ENCODE data around the gene PYGB.

Gene PYGB

GRCh38 chr20:25288291-25289181 is 40.7 kb downstream of the PYGB start:
- H3K4me3 ChIP-seq (ENCODE audit: low read depth, low read length): no peak overlapping the region
- no peak for TF ChIP-seq CTCF (IDR thresholded peaks at IDR 0.05; ENCODE audit: borderline replicate concordance, insufficient read depth, low read depth, low read length)

GRCh38 chr20:25289886-25290597 is 42.2 kb downstream of the PYGB start:
- no peak for TF ChIP-seq CTCF (IDR thresholded peaks at IDR 0.05; ENCODE audit: borderline replicate concordance, insufficient read depth, low read depth, low read length)
- H3K4me3 ChIP-seq (ENCODE audit: low read depth, low read length): no peak overlapping the region

GRCh38 chr20:25290646-25291431 is 43.0 kb downstream of the PYGB start:
- TF ChIP-seq CTCF (IDR thresholded peaks at IDR 0.05; ENCODE audit: borderline replicate concordance, insufficient read depth, low read depth, low read length): no peak

GRCh38 chr20:25291432-25292133 is 43.7 kb downstream of the PYGB start:
- H3K4me3 ChIP-seq (ENCODE audit: low read depth, low read length): no peak overlapping the region
- no peak for TF ChIP-seq CTCF (IDR thresholded peaks at IDR 0.05; ENCODE audit: borderline replicate concordance, insufficient read depth, low read depth, low read length)

More at GRCh38 chr20:25290646-25291431, 43.0 kb downstream of the PYGB start:
- no peak overlapping the region for H3K4me3 ChIP-seq (ENCODE audit: low read depth, low read length)

GRCh38 chr20:25292176-25292891 is 44.4 kb downstream of the PYGB start:
- TF ChIP-seq CTCF (IDR thresholded peaks at IDR 0.05; ENCODE audit: borderline replicate concordance, insufficient read depth, low read depth, low read length): no peak
- H3K4me3 ChIP-seq (ENCODE audit: low read depth, low read length): no peak overlapping the region

GRCh38 chr20:25293507-25293906 is 45.6 kb downstream of the PYGB start:
- no peak for TF ChIP-seq CTCF (IDR thresholded peaks at IDR 0.05; ENCODE audit: borderline replicate concordance, insufficient read depth, low read depth, low read length)

More at GRCh38 chr20:25293507-25293906, 45.6 kb downstream of the PYGB start:
- H3K4me3 ChIP-seq (ENCODE audit: low read depth, low read length): no peak overlapping the region

Measured in GM12875 (cell line).